ENCODE data around the gene TERT.

- no peak for TF ChIP-seq CTCF (IDR thresholded peaks at IDR 0.05)
- TF ChIP-seq POLR2A (IDR thresholded peaks at IDR 0.05): no peak
Measured at GRCh38 chr5:1343931-1344901, 49.3 kb upstream of the TERT start.

Measured in body of pancreas (tissue), 4 donors.